ENCODE results near the gene GNB1L. TPM values are rescaled to one million over a fixed set of nuclear protein-coding genes. Genes with fewer than 3 reads are reported as not detected.
A peak's percentile ranks its signal among the peaks of the same experiment; 100 is the strongest.

GNB1L gene
- total RNA-seq, 1 experiment from 2014 or later: 27.0 TPM

DNA sequence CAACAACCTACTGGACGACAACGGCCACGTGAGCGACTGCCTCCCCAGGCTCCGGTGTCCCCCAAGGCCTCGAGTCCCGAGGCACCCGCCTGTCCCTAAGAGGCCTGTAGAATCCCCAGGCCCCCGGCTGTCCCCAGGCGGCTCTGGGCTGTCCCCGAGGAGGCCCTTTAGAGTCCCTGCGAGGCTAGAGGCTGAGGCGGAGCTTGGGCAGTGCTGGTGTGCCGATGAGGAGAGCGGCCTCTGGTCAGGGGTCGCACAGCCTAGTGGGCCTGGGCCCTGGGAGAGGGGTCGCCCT, 90.4 kb downstream of the GNB1L start:
- no peak for ATAC-seq

DNA sequence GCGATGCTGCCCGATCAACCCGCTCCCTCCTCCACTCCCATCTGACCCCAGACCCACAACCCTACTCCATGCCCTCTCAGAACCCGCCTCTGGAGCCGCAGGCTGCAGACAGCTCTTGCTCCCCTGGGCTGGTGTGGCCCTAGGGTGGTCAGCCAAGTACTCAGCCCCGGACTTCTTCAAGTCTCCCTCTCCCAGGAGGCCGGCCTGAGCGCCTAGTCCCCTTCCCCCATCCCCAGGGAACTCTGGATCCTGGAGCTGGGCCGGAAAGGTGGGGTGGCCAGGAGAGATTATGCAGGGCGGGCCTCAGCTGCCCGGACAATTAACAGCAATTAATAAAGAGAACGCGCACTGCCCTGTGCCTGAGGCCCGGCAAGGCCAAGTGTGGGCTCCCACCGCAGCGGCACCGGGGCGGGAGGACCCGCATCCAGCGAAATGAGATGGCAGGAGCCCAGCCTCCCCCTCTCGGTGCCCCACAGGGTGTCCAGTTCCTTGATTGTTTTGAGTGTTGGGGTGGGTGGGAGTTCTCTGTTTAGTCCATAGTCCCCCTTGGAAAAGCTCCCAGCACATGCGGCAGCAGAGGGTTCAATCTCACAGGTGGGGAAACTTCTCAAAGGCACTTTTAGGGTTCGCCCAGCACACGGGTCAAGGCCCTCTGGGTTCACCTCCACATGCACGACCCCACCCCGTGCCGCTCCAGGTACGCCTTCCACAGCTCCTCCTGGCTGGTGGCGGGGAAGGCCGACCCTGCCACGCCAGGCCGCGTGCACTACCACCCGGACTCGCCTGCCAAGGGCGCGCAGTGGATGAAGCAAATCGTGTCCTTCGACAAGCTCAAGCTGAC, 91.0 kb downstream of the GNB1L start:
- Histone ChIP-seq H3K4me1 (ENCODE audit: insufficient read depth, low read length) (peaks cover 7% of the 10 kb centered on the region; the same call in 1 of the 2 replicates), H3F3A (ENCODE audit: low read length, unreplicated experiment) (no peaks in the 10 kb centered on the region), H3K4me2 (ENCODE audit: low read length) (peak overlapping the region; percentile 98; the same call in 1 of the 2 replicates), H3K9me3 (ENCODE audit: low read length) (no peaks in the 10 kb centered on the region), H3K27ac (ENCODE audit: low read length) (no peak overlapping the region), H4K20me1 (ENCODE audit: low read length) (no peaks in the 10 kb centered on the region), H3K27me3 (ENCODE audit: low read length) (no peaks in the 10 kb centered on the region), H3K9me2 (replicated peaks; ENCODE audit: low read length) (no peaks in the 10 kb centered on the region), H3K4me3 (ENCODE audit: low read length) (no peak overlapping the region), H3K9ac (ENCODE audit: low read length) (no peak overlapping the region), H3K79me2 (ENCODE audit: low read length) (peaks cover 32% of the 10 kb centered on the region), H2AFZ (ENCODE audit: low read length) (no peak overlapping the region), H3K36me3 (ENCODE audit: low read depth, low read length) (no peaks in the 10 kb centered on the region)
- ChIA-PET CTCF (no interaction called here), POLR2A (ENCODE audit: unreplicated experiment) (no interaction called here)
- TF ChIP-seq EZH2phosphoT487 (IDR thresholded peaks at IDR 0.05; ENCODE audit: borderline replicate concordance, low read length): no peak
- TF ChIP-seq, protein P1, sequence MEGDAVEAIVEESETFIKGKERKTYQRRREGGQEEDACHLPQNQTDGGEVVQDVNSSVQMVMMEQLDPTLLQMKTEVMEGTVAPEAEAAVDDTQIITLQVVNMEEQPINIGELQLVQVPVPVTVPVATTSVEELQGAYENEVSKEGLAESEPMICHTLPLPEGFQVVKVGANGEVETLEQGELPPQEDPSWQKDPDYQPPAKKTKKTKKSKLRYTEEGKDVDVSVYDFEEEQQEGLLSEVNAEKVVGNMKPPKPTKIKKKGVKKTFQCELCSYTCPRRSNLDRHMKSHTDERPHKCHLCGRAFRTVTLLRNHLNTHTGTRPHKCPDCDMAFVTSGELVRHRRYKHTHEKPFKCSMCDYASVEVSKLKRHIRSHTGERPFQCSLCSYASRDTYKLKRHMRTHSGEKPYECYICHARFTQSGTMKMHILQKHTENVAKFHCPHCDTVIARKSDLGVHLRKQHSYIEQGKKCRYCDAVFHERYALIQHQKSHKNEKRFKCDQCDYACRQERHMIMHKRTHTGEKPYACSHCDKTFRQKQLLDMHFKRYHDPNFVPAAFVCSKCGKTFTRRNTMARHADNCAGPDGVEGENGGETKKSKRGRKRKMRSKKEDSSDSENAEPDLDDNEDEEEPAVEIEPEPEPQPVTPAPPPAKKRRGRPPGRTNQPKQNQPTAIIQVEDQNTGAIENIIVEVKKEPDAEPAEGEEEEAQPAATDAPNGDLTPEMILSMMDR (conservative IDR thresholded peaks at IDR 0.05; ENCODE audit: low read depth, low read length): no peak
- TF ChIP-seq EZH2 (IDR thresholded peaks at IDR 0.05; ENCODE audit: low read length, unreplicated experiment): no peak
- intact Hi-C loops (cut with micrococcal nuclease): loop anchor here (10.0 kb wide), 1 partner anchor 91 kb away; the partner anchor contains the start of genes GNB1L and RTL10
- no peak for DNase-seq
- ATAC-seq: no peak
- BruUV-seq (replicated peaks): no TSS peak

More for the DNA sequence above, 90.4 kb downstream of the GNB1L start:
- TF ChIP-seq EZH2 (IDR thresholded peaks at IDR 0.05; ENCODE audit: low read length, unreplicated experiment): no peak
- Histone ChIP-seq H4K20me1 (ENCODE audit: low read length) (no peaks in the 10 kb centered on the region), H3K9me2 (replicated peaks; ENCODE audit: low read length) (no peaks in the 10 kb centered on the region), H2AFZ (ENCODE audit: low read length) (no peak overlapping the region), H3K4me2 (ENCODE audit: low read length) (no peak overlapping the region), H3K27ac (ENCODE audit: low read length) (no peak overlapping the region), H3K27me3 (ENCODE audit: low read length) (no peaks in the 10 kb centered on the region), H3K79me2 (ENCODE audit: low read length) (peaks cover 32% of the 10 kb centered on the region), H3K9ac (ENCODE audit: low read length) (no peak overlapping the region), H3K4me1 (ENCODE audit: insufficient read depth, low read length) (peaks cover 7% of the 10 kb centered on the region; the same call in 1 of the 2 replicates), H3K9me3 (ENCODE audit: low read length) (no peaks in the 10 kb centered on the region), H3K36me3 (ENCODE audit: low read depth, low read length) (no peaks in the 10 kb centered on the region), H3K4me3 (ENCODE audit: low read length) (no peak overlapping the region), H3F3A (ENCODE audit: low read length, unreplicated experiment) (no peaks in the 10 kb centered on the region)
- ChIA-PET POLR2A (ENCODE audit: unreplicated experiment) (no interaction called here), CTCF (no interaction called here)
- intact Hi-C loops (cut with micrococcal nuclease): loop anchor here (10.0 kb wide), 1 partner anchor 91 kb away; the partner anchor contains the start of genes GNB1L and RTL10
- no TSS peak for BruUV-seq (replicated peaks)
- DNase-seq: no peak

DNA sequence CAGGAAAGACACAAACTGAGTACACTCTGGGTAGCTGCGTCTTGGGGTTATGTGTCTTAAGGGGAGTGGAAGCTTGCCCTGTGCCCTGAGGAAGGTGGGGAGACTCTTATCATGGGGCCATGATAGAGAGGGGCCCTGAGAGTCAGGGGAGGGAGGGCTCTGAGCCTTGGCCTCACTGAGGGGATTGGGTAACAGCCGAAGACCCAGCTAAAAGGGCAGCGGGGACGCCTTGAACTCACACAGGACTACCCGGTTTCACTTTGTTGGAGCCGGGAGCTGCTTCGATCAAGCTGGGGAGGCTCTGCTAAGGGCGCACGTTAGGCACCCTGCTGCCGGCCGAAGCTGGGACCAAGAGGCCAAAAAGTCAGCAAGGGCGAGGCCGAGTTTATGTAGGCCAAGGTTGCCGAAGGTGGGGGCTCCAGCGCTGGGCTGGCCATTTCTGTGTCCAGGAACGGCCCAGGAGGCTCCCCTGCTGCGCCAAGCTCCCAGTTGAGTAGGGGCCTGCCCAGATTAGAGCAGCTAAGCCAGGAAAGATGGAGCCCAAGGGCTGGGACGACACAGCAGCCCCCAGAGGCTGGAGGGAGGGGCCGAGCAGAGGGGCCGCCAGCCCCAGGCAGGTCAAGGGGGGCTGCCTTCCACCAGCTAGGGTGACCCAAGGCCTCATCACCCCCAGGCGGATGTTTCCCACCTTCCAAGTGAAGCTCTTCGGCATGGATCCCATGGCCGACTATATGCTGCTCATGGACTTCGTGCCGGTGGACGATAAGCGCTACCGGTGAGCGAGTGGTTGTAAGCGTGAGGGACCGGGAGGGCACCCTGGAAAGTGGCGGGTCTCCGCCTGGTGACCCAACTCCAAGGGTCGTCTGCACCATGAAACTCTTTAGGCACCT, 91.9 kb downstream of the GNB1L start:
- Histone ChIP-seq H3K9me3 (ENCODE audit: low read length) (no peaks in the 10 kb centered on the region), H3K4me3 (ENCODE audit: low read length) (peak overlapping the region; percentile 78), H4K20me1 (ENCODE audit: low read length) (no peaks in the 10 kb centered on the region), H3K9me2 (replicated peaks; ENCODE audit: low read length) (no peaks in the 10 kb centered on the region), H3K27me3 (ENCODE audit: low read length) (no peaks in the 10 kb centered on the region), H3F3A (ENCODE audit: low read length, unreplicated experiment) (no peaks in the 10 kb centered on the region), H3K4me2 (ENCODE audit: low read length) (peak overlapping the region; percentile 98), H3K79me2 (ENCODE audit: low read length) (peaks cover 32% of the 10 kb centered on the region), H3K9ac (ENCODE audit: low read length) (peak overlapping the region; percentile 83), H3K36me3 (ENCODE audit: low read depth, low read length) (no peaks in the 10 kb centered on the region), H3K27ac (ENCODE audit: low read length) (no peak overlapping the region), H2AFZ (ENCODE audit: low read length) (peak overlapping the region; percentile 77), H3K4me1 (ENCODE audit: insufficient read depth, low read length) (peaks cover 7% of the 10 kb centered on the region; the same call in 1 of the 2 replicates)
- TF ChIP-seq, protein P1 (conservative IDR thresholded peaks at IDR 0.05; ENCODE audit: low read depth, low read length): no peak
- TF ChIP-seq EZH2 (IDR thresholded peaks at IDR 0.05; ENCODE audit: low read length, unreplicated experiment) (no peak), EZH2phosphoT487 (IDR thresholded peaks at IDR 0.05; ENCODE audit: borderline replicate concordance, low read length) (no peak)
- ChIA-PET CTCF (no interaction called here), POLR2A (ENCODE audit: unreplicated experiment) (no interaction called here)
- TSS peak; percentile 36 for BruUV-seq (replicated peaks)
- no peak for ATAC-seq
- intact Hi-C loops (cut with micrococcal nuclease): loop anchor here (10.0 kb wide), 1 partner anchor 92 kb away; the partner anchor contains the start of genes GNB1L and RTL10
- no peak for DNase-seq
